ENCODE measurements around the gene IQCM.

The IQCM gene

DNA sequence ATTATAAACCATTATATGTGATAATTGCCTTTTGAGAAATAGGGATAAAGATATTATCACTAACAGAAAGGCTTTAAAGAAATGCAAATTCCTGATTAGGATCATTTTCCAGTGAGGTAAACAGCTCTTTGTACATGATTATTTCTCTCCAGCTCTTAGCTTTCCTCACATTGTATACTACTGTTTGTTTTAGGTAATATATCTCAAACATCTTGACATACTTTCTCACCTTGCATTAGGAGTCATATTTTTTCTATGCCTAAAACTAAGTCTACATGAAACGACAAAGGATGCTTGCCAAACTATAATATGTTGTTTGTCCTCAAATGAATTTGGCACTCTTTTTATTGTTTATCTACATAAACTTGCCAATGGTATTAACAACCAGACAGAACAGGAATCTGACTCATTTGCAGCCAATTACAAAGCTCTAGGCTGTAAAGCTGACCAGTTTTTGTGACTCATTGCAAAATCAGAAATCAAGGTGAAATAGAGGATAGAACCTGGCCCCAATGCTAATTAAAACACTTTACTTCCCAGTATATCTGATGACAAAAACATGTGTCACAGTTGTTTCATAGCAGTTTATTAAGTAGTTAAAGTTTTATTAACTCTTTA, 107.0 kb downstream of the IQCM start:
- no peak for DNase-seq

GRCh38 chr4:149707862-149708261, 107.8 kb downstream of the IQCM start:
- DNase-seq = no peak

- DNase-seq = no peak
Observed at GRCh38 chr4:149706942-149707341, 108.7 kb downstream of the IQCM start.

GRCh38 chr4:149702414-149703293, 113.0 kb downstream of the IQCM start:
- DNase-seq = no peak

GRCh38 chr4:149701435-149702156, 114.0 kb downstream of the IQCM start:
- DNase-seq = no peak

DNA sequence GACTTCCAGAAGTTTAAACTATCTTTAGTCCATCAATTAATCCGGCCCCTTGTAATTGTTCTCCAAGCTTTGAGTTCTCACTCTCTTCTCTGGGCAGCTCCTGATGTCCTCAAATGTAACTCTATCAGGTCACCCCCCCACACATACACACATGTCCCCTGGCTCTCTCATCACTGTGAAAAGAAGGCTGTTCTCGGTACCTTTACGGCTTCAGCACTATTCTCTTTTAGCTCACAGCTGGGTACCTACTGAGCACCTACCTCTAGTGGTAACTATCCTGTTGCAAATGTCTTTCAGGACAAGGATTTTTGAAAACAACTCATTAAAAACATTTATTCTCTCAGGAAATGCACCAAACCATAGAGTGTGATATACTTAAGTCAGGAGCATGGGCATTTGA, 115.4 kb downstream of the IQCM start:
- no peak for DNase-seq

GRCh38 chr4:149699642-149700041, 116.0 kb downstream of the IQCM start:
- no peak for DNase-seq

DNA sequence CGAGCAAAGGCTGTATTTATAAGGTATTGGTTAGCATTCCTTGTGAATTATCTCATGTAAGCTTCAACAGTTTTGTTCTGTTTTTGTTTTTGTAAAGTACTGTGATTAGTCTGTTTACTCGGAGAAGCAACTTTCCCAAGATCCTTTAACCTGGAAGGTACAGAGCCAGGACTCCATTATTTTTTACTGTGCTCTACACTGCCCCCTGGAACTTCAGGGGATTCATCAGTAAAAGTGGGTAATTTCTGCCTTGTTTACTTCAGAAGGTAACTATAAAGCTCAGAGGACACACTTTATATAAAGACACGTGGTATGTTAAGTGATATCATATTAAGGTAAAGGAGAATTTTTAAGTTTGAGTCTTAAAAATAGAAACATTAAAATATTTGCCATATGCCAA, 124.9 kb downstream of the IQCM start:
- DNase-seq = no peak

- DNase-seq = no peak
Observed at GRCh38 chr4:149684516-149684915, 131.1 kb downstream of the IQCM start.

- DNase-seq = no peak
Observed at GRCh38 chr4:149676076-149676475, 139.6 kb downstream of the IQCM start.

- DNase-seq = no peak
Observed at GRCh38 chr4:149645790-149646189, 169.9 kb downstream of the IQCM start.

- DNase-seq = no peak
Observed at GRCh38 chr4:149638073-149638472, 177.6 kb downstream of the IQCM start.

- DNase-seq = no peak
Observed at GRCh38 chr4:149634368-149634767, 181.3 kb downstream of the IQCM start.

DNA sequence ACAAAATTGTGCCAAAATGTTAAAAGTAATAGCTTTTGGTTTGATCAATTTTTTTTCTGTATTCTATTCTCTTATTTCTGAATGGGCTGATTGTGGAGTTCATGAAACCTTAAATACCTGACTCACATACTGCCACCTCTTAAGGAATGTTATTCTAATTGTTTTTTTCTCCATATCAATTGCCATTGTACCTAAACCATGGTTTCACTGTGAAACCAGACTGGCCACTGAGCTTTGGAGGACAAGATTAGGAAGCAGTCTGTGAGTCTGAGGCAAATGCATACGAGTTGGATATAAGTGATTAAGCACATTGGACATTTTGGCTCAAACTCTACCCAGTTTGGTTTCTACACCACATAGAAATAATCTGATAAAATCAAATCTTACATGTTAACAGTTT, 184.0 kb downstream of the IQCM start:
- DNase-seq = no peak

DNA sequence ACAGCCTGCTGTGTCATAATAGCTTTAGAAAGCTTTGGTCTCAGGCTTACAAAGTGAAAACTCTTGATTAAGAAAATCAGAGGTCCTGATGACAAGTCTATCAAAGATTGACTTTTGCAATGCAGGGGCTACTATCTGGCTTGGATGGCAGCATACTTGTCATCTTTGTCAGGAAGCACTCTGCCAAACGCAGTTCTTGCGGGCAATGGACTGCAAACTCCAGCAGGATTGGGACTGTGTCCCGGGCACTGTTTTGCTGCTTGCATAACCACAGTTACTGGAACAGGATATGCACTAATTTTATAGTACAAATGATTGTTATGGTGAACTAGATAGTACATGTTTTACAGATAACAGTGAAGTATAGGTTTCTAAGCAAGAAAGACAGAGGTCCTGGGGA, 185.6 kb downstream of the IQCM start:
- no peak for DNase-seq

- no peak for DNase-seq
Observed at GRCh38 chr4:149605601-149606378, 209.9 kb downstream of the IQCM start.

DNA sequence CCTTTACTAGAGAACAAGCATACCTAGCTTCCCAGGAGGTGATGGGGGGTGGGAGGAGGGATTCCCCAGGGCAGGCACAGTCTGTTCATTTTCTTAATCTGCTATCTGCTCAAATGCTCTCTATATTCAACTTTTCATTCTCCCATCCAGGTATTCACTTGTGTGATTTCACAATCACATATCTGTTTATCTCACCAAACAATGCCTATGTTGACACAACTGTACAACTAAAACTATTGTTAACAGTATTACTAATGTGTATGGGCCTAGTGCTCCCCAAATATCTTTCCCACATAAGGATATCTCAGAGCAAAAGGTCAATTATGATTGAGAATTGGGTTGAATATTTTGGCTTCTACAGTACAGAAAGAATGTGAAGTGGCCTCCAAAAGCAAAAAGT, 210.8 kb downstream of the IQCM start:
- no peak for DNase-seq

DNA sequence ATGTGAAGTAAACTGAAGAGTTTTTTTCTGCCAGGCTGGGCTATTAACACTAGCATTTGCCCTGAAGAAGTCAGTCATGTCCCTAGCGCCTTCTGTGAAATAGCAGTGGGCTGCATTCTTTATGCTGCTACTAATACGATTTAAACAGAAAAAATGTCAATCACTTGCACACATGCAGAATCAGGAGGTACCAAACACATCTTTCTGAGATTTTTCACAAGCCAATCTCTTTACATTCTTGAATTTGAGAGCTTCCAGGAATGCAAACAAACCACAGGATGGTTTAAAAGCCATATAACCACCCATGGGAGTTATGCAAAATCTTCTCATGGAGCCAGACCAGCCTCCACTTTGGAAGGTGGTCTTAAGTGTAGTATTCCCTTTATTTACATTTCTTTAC, 220.1 kb downstream of the IQCM start:
- DNase-seq = no peak

- no peak for DNase-seq
Observed at GRCh38 chr4:149589826-149590225, 225.8 kb downstream of the IQCM start.

DNA sequence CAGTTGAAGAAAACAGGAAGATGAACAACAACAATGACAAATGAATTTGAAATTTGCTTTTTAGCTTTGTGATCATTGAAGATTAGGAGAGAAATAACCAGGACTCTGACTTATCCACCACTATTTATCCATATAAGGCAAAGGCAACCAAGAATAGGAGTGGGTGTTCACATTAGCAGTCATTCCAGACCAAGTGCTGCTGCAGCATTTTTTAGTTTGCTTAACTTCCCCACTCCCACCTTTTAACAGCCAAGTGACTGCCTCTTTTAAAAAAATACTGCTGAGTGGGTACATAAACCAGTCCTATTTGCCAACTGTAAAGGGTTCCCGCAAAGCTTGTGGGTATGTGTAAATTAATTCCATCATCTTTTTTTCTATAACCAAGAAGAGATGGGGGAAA, 230.9 kb downstream of the IQCM start:
- DNase-seq = no peak

- no peak for DNase-seq
Observed at GRCh38 chr4:149574971-149575370, 240.7 kb downstream of the IQCM start.

GRCh38 chr4:149572716-149573115, 242.9 kb downstream of the IQCM start:
- DNase-seq = no peak

- DNase-seq = no peak
Observed at GRCh38 chr4:149555799-149556198, 259.8 kb downstream of the IQCM start.
